B cell (primary cell): Measurements from ENCODE around the gene VEGFA. TPM values are rescaled to one million over a fixed set of nuclear protein-coding genes. Genes with fewer than 3 reads are reported as not detected.
A peak's percentile ranks its signal among the peaks of the same experiment; 100 is the strongest.

Source experiments
- ATAC-seq: fragments of 200-7000 bp; cut with Tn5 transposase; one replicate; pipeline ENCODE4 v1.10.0; 2021; ENCODE audit warnings: low read depth, mild to moderate bottlenecking, moderate number of reproducible peaks, moderate library complexity
- CTCF ChIA-PET: fragments of 350-600 bp; sonication (Branson Sonifier 250); formaldehyde crosslinking; loops from one replicate; lab custom pipeline; 2021; ENCODE audit warnings: antibody characterized with exemption, inconsistent platforms; lab: Charles Lee
- POLR2A ChIA-PET: fragments of 350-600 bp; sonication (Branson Sonifier 250); formaldehyde crosslinking; loops from one replicate; lab custom pipeline; 2021; ENCODE audit warnings: antibody characterized with exemption; lab: Charles Lee
- DNase-seq: peaks from one replicate; pipeline ENCODE4 v3.0.0; 2013
- H2AFZ ChIP-seq: 2 replicates; pipeline ENCODE4 v1.6.1; 2012; ENCODE audit warnings: mild to moderate bottlenecking, low read depth, low read length; ENCODE audit not compliant: insufficient read depth, poor library complexity, severe bottlenecking
- H3K27ac ChIP-seq, 2 donors: 1 replicate in 1 of 2; 2 replicates in 1 of 2; pipeline ENCODE4 v1.5.1; 2012 to 2013; ENCODE audit warnings: low read length in 2 of 2, mild to moderate bottlenecking in 2 of 2, moderate library complexity in 1 of 2
- H3K27me3 ChIP-seq, 4 experiments: fragments of 200-600 bp in 1 of 4; sonication (generic) in 1 of 4; replicated peaks in 1 of 4; 1 replicate in 2 of 4; 2 replicates in 2 of 4; pipeline versions ENCODE4 v1.6.1 to v1.7.0; 2013 to 2016; ENCODE audit warnings: low read length in 3 of 4, mild to moderate bottlenecking in 2 of 4, mixed read lengths in 1 of 4, moderate library complexity in 1 of 4; ENCODE audit not compliant: insufficient read depth in 4 of 4, control insufficient read depth in 3 of 4; ENCODE audit errors: control extremely low read depth in 1 of 4
- H3K36me3 ChIP-seq, 2 experiments: replicated peaks in 1 of 2; 1 replicate in 1 of 2; 2 replicates in 1 of 2; pipeline versions ENCODE4 v1.6.1 to v1.7.1; 2013; ENCODE audit warnings: low read length in 1 of 2; ENCODE audit not compliant: insufficient read depth in 2 of 2, control insufficient read depth in 1 of 2; ENCODE audit errors: control extremely low read depth in 1 of 2, extremely low read depth in 1 of 2
- H3K4me1 ChIP-seq, 2 donors: fragments of 200-600 bp in 1 of 2; sonication (generic) in 1 of 2; 1 replicate in 1 of 2; 2 replicates in 1 of 2; pipeline versions ENCODE4 v1.5.1 to v1.6.1; 2013 to 2017; ENCODE audit warnings: low read length in 2 of 2; ENCODE audit not compliant: control insufficient read depth in 2 of 2, insufficient read depth in 2 of 2
- H3K4me2 ChIP-seq: replicated peaks from 2 replicates; pipeline ENCODE3; 2012; ENCODE audit warnings: mild to moderate bottlenecking, low read depth, low read length; ENCODE audit not compliant: poor library complexity, severe bottlenecking
- H3K4me3 ChIP-seq, 5 experiments: fragments of 200-600 bp in 1 of 5; sonication (generic) in 1 of 5; 1 replicate in 3 of 5; 2 replicates in 2 of 5; pipeline versions ENCODE4 v1.5.1 to v1.7.0; 2011 to 2016; ENCODE audit warnings: low read length in 4 of 5, mild to moderate bottlenecking in 4 of 5, low read depth in 2 of 5, control low read depth in 1 of 5, moderate library complexity in 1 of 5; ENCODE audit not compliant: insufficient read depth in 1 of 5; ENCODE audit errors: control extremely low read depth in 1 of 5, extremely low read depth in 1 of 5
- H3K79me2 ChIP-seq: fragments of 200-600 bp; sonication (generic); one replicate; pipeline ENCODE4 v1.6.0; 2016; ENCODE audit warnings: low read length; ENCODE audit not compliant: control insufficient read depth, insufficient read depth
- H3K9ac ChIP-seq: fragments of 200-600 bp; sonication (generic); 2 replicates; pipeline ENCODE4 v1.6.1; 2017; ENCODE audit warnings: mild to moderate bottlenecking, low read length, moderate library complexity
- H3K9me3 ChIP-seq, 3 donors: one replicate each; pipeline versions ENCODE4 v1.6.1 to v1.7.1; 2013; ENCODE audit warnings: low read length in 2 of 3; ENCODE audit not compliant: control insufficient read depth in 2 of 3, insufficient read depth in 1 of 3; ENCODE audit errors: control extremely low read depth in 1 of 3
- H4K20me1 ChIP-seq: 2 replicates; pipeline ENCODE4 v1.6.0; 2012; ENCODE audit warnings: mild to moderate bottlenecking, low read length; ENCODE audit not compliant: insufficient read depth, control insufficient read depth, poor library complexity, severe bottlenecking
- H3K27ac Mint-ChIP-seq: one replicate; pipeline ENCODE4 v1.8.0; 2021; ENCODE audit warnings: mixed read lengths
- H3K27me3 Mint-ChIP-seq: one replicate; pipeline ENCODE4 v1.8.0; 2021; ENCODE audit warnings: mixed read lengths
- H3K4me1 Mint-ChIP-seq: one replicate; pipeline ENCODE4 v1.8.0; 2021; ENCODE audit warnings: mixed read lengths
- H3K4me3 Mint-ChIP-seq: one replicate; pipeline ENCODE4 v1.8.0; 2021; ENCODE audit warnings: mixed read lengths
- H3K9me3 Mint-ChIP-seq: one replicate; pipeline ENCODE4 v1.8.0; 2022; ENCODE audit warnings: mixed read lengths; ENCODE audit not compliant: insufficient read depth
- EZH2 ChIP-seq: IDR thresholded peaks from 2 replicates; pipeline ENCODE4 v1.6.1; 2012; ENCODE audit warnings: borderline replicate concordance, low read depth, mild to moderate bottlenecking, moderate library complexity, low read length; ENCODE audit not compliant: insufficient read depth, poor library complexity, severe bottlenecking
- WGBS: methylation state at CpG from one replicate; pipeline ENCODE4 v1.1.5; 2013; ENCODE audit warnings: missing lambda C conversion rate; ENCODE audit not compliant: insufficient coverage; 5-methylcytosine and 5-hydroxymethylcytosine counted together
- intact Hi-C: fragments of 100-400 bp; cut with micrococcal nuclease; formaldehyde crosslinking; loops from one replicate; pipeline ENCODE4 v1.10.0; 2022
- polyA minus RNA-seq: library from RNA; depleted of rRNA, polyadenylated mRNA; stranded (reverse); fragments of >200 nt; gene quantifications from 2 replicates; pipeline ENCODE4 v1.2.3, GENCODE V29; 2012
- polyA plus RNA-seq: library from polyadenylated mRNA; depleted of rRNA; stranded (reverse); fragments of >200 nt; gene quantifications from 2 replicates; pipeline ENCODE4 v1.2.3, GENCODE V29; 2012
- total RNA-seq, 2 donors: library from RNA; stranded (reverse); fragments of 120-200 nt in 1 of 2; gene quantifications; 1 replicate in 1 of 2; 2 replicates in 1 of 2; pipeline versions ENCODE4 v1.2.3 to v1.2.4, GENCODE V29; 2013 to 2022
- TF ChIP-seq, protein P1 (sequence below): fragments of 200-600 bp; IDR thresholded peaks from one replicate; pipeline ENCODE4 v1.8.0; 2022; ENCODE audit warnings: antibody characterized with exemption, mild to moderate bottlenecking

Gene VEGFA
- total RNA-seq (3.9 and 4.9 TPM in 2 replicates), polyA plus RNA-seq (6.4 and 7.1 TPM in 2 replicates), polyA minus RNA-seq (11.9 and 14.5 TPM in 2 replicates)
- 2.6 TPM for total RNA-seq (2013)

DNA sequence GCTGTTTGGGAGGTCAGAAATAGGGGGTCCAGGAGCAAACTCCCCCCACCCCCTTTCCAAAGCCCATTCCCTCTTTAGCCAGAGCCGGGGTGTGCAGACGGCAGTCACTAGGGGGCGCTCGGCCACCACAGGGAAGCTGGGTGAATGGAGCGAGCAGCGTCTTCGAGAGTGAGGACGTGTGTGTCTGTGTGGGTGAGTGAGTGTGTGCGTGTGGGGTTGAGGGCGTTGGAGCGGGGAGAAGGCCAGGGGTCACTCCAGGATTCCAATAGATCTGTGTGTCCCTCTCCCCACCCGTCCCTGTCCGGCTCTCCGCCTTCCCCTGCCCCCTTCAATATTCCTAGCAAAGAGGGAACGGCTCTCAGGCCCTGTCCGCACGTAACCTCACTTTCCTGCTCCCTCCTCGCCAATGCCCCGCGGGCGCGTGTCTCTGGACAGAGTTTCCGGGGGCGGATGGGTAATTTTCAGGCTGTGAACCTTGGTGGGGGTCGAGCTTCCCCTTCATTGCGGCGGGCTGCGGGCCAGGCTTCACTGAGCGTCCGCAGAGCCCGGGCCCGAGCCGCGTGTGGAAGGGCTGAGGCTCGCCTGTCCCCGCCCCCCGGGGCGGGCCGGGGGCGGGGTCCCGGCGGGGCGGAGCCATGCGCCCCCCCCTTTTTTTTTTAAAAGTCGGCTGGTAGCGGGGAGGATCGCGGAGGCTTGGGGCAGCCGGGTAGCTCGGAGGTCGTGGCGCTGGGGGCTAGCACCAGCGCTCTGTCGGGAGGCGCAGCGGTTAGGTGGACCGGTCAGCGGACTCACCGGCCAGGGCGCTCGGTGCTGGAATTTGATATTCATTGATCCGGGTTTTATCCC lies at the start of gene VEGFA:
Gene VEGFA (plus strand): TSS at position 686 of the 846 bp plus-strand sequence.
- peak within 1 kb of the TSS; percentile 84 for H3K4me3 Mint-ChIP-seq
- H3K27ac ChIP-seq, result peak within 1 kb of the TSS in 1 of 2 donors; percentile 41
- POLR2A ChIA-PET, result interaction anchor here (1.6 kb wide), 1 partner anchor 82 kb away, joined by 3 read pairs; the partner anchor contains the start of gene MRPS18A

More for the DNA sequence above, at the start of gene VEGFA:
- CTCF ChIA-PET, result interaction anchor here (0.6 to 8.9 kb wide), 38 partner anchors 10 to 568 kb away, joined by 3 to 103 read pairs (median 4); partner anchors contain the start of genes GTPBP2, MRPS18A and RSPH9
- H3K4me2 ChIP-seq, result peak within 1 kb of the TSS; percentile 98
- no peaks in the 10 kb centered on the region for H3K9me3 Mint-ChIP-seq
- peaks cover 22% of the 10 kb centered on the region for H3K4me1 Mint-ChIP-seq
- under 1% methylated on average over 41 of the region's 62 CpGs for WGBS
- TF ChIP-seq, protein P1, sequence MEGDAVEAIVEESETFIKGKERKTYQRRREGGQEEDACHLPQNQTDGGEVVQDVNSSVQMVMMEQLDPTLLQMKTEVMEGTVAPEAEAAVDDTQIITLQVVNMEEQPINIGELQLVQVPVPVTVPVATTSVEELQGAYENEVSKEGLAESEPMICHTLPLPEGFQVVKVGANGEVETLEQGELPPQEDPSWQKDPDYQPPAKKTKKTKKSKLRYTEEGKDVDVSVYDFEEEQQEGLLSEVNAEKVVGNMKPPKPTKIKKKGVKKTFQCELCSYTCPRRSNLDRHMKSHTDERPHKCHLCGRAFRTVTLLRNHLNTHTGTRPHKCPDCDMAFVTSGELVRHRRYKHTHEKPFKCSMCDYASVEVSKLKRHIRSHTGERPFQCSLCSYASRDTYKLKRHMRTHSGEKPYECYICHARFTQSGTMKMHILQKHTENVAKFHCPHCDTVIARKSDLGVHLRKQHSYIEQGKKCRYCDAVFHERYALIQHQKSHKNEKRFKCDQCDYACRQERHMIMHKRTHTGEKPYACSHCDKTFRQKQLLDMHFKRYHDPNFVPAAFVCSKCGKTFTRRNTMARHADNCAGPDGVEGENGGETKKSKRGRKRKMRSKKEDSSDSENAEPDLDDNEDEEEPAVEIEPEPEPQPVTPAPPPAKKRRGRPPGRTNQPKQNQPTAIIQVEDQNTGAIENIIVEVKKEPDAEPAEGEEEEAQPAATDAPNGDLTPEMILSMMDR, result peak; percentile 98
- TF ChIP-seq EZH2, result no peak
- peak within 1 kb of the TSS; percentile 54 to 71 (median 65) for H3K4me3 ChIP-seq
- DNase-seq (peak; percentile 91), ATAC-seq (peak; percentile 77)
- no peaks in the 10 kb centered on the region for H3K36me3 ChIP-seq
- H3K79me2 ChIP-seq, result no peaks in the 10 kb centered on the region
- peaks cover 6% of the 10 kb centered on the region for H4K20me1 ChIP-seq
- intact Hi-C loops, result loop anchor here (1.0 to 2.0 kb wide), 6 partner anchors 44 to 310 kb away; no protein-coding TSS in a partner anchor
- peaks cover 7 to 25% of the 10 kb centered on the region in 2 donors for H3K4me1 ChIP-seq
- peak within 1 kb of the TSS; percentile 97 for H2AFZ ChIP-seq
- peak within 1 kb of the TSS; percentile 77 for H3K9ac ChIP-seq
- peak within 1 kb of the TSS; percentile 72 for H3K27ac Mint-ChIP-seq
- H3K27me3 Mint-ChIP-seq, result peaks cover 24% of the 10 kb centered on the region
- no peaks in the 10 kb centered on the region for H3K9me3 ChIP-seq
- peaks cover 0 to 42% (median 18%) of the 10 kb centered on the region in 4 experiments for H3K27me3 ChIP-seq
